Gastroesophageal sphincter (tissue), 3 donors: ENCODE results near the gene CDH4.

ENCODE experiments used
- POLR2AphosphoS5 ChIP-seq: sonication (generic); formaldehyde crosslinking; IDR thresholded peaks from one replicate; pipeline ENCODE4 v1.6.1; 2017; ENCODE audit warnings: antibody characterized with exemption
- TF ChIP-seq, protein P1 (sequence below), 4 experiments: fragments of 200-600 bp in 2 of 4; fragments of 450-650 bp in 2 of 4; sonication (generic) in 1 of 4; IDR thresholded peaks; one replicate each; pipeline ENCODE4 v1.5.1; 2017 to 2019; ENCODE audit warnings: antibody characterized with exemption in 4 of 4, mild to moderate bottlenecking in 2 of 4, moderate library complexity in 2 of 4

DNA sequence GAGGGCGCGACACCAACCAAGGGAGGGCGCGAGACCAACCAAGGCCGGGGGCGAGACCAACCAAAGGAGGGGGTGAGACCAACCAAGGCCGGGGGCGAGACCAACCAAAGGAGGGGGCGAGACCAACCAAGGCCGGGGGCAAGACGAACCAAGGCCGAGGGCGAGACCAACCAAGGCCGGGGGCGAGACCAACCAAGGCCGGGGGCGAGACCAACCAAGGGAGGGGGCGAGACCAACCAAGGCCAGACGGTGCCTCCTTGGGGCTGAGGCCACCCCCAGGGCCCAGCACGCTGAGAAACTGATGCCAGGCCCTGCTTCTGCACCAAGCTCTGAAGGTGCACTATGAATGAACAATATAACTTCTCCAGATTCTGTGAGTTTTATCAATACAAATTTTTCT, 726.4 kb downstream of the CDH4 start:
- TF ChIP-seq, protein P1, sequence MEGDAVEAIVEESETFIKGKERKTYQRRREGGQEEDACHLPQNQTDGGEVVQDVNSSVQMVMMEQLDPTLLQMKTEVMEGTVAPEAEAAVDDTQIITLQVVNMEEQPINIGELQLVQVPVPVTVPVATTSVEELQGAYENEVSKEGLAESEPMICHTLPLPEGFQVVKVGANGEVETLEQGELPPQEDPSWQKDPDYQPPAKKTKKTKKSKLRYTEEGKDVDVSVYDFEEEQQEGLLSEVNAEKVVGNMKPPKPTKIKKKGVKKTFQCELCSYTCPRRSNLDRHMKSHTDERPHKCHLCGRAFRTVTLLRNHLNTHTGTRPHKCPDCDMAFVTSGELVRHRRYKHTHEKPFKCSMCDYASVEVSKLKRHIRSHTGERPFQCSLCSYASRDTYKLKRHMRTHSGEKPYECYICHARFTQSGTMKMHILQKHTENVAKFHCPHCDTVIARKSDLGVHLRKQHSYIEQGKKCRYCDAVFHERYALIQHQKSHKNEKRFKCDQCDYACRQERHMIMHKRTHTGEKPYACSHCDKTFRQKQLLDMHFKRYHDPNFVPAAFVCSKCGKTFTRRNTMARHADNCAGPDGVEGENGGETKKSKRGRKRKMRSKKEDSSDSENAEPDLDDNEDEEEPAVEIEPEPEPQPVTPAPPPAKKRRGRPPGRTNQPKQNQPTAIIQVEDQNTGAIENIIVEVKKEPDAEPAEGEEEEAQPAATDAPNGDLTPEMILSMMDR (IDR thresholded peaks at IDR 0.05): no peak
- no peak for TF ChIP-seq POLR2AphosphoS5
